ENCODE measurements around the gene DECR2. TPM values are rescaled to one million over a fixed set of nuclear protein-coding genes. Genes with fewer than 3 reads are reported as not detected.

The DECR2 gene
- total and polyA plus RNA-seq, 2 of the 13 experiments (the other 11 are each of a cell fraction or from before 2014, with no cell fraction given): 36.3 to 44.6 TPM

- TF ChIP-seq ZNF407 (CRISPR knock-in tag; IDR thresholded peaks at IDR 0.05; ENCODE audit: not compliant biosample characterization): no peak
- TF ChIP-seq TOPORS (CRISPR knock-in tag; IDR thresholded peaks at IDR 0.05): no peak
- TF ChIP-seq ZNF569 (CRISPR knock-in tag; IDR thresholded peaks at IDR 0.05; ENCODE audit: borderline replicate concordance): no peak
- peak; percentile 71; the same call in 1 of the 2 replicates for TF ChIP-seq TBX2 (CRISPR knock-in tag; IDR thresholded peaks at IDR 0.05; ENCODE audit: borderline replicate concordance)
- TF ChIP-seq ZNF333 (CRISPR knock-in tag; IDR thresholded peaks at IDR 0.05; ENCODE audit: borderline replicate concordance): no peak
- peak; percentile 47; the same call in 1 of the 2 replicates for TF ChIP-seq NFYC (CRISPR knock-in tag; IDR thresholded peaks at IDR 0.05)
- TF ChIP-seq GZF1 (CRISPR knock-in tag; IDR thresholded peaks at IDR 0.05): peak; percentile 61; the same call in 1 of the 2 replicates
- no peak for TF ChIP-seq ZNF496 (CRISPR knock-in tag; IDR thresholded peaks at IDR 0.05; ENCODE audit: insufficient replicate concordance)
- TF ChIP-seq PBX2 (CRISPR knock-in tag; IDR thresholded peaks at IDR 0.05): no peak
- peak; percentile 79; the same call in 1 of the 2 replicates for TF ChIP-seq ZNF337 (CRISPR knock-in tag; IDR thresholded peaks at IDR 0.05; ENCODE audit: borderline replicate concordance, low read depth)
- TF ChIP-seq KDM6A (CRISPR knock-in tag; IDR thresholded peaks at IDR 0.05; ENCODE audit: low read depth): no peak
- TF ChIP-seq, protein P1, sequence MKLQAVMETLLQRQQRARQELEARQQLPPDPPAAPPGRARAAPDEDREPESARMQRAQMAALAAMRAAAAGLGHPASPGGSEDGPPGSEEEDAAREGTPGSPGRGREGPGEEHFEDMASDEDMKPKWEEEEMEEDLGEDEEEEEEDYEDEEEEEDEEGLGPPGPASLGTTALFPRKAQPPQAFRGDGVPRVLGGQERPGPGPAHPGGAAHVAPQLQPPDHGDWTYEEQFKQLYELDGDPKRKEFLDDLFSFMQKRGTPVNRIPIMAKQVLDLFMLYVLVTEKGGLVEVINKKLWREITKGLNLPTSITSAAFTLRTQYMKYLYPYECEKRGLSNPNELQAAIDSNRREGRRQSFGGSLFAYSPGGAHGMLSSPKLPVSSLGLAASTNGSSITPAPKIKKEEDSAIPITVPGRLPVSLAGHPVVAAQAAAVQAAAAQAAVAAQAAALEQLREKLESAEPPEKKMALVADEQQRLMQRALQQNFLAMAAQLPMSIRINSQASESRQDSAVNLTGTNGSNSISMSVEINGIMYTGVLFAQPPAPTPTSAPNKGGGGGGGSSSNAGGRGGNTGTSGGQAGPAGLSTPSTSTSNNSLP (IDR thresholded peaks at IDR 0.05; ENCODE audit: low read depth, low read length): no peak
- TF ChIP-seq NR2F1 (CRISPR knock-in tag; IDR thresholded peaks at IDR 0.05): peak in 1 of 2 experiments; percentile 62; a peak in 3 of 4 replicates
- TF ChIP-seq ELF1 (CRISPR knock-in tag; IDR thresholded peaks at IDR 0.05): peak; percentile 71
- TF ChIP-seq ZNF720 (CRISPR knock-in tag; IDR thresholded peaks at IDR 0.05): no peak
- 0 out of 2 replicates have a peak, but pooled peaks have one; percentile 69 for TF ChIP-seq ZNF761 (CRISPR knock-in tag; conservative IDR thresholded peaks at IDR 0.05)
- no peak for TF ChIP-seq ZIK1 (CRISPR knock-in tag; IDR thresholded peaks at IDR 0.05; ENCODE audit: borderline replicate concordance, low read depth)
Observed at GRCh38 chr16:405548-406506, 4.1 kb downstream of the DECR2 start (continued).

Data from HepG2 (cell line).